ENCODE results near the gene IL13RA2. TPM values are rescaled to one million over a fixed set of nuclear protein-coding genes. Genes with fewer than 3 reads are reported as not detected.

The IL13RA2 gene
- polyA plus RNA-seq, 2 of the 4 experiments (the other 2 are of a cell fraction) = not detected

DNA sequence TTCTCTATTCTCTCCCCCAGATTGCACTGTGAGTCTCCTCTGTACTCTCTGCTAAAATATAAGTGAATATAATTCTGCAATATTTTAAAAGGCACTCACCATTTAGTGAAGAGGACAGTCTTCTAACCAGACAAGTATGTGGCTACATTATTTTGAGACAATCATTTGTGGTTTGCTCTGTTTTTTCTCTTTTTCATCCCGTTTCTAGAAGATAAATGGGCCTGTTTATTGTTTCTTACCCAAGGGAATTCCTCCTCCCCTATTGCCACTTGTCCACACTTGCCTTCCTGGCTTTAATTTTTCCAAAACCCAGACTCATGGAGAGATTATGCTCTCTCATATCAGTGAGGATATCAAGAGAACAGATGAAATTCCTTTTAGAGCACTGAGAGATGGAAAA lies 18.6 kb upstream of the IL13RA2 start:
- CTCF ChIA-PET = no interaction called here
- Histone ChIP-seq H3K4me2 (no peak overlapping the region), H3K4me1 (no peaks in the 10 kb centered on the region), H3K9me3 (no peaks in the 10 kb centered on the region), H3K27ac (no peak overlapping the region), H3K4me3 (no peak overlapping the region)
- TF ChIP-seq MYC (IDR thresholded peaks at IDR 0.05; ENCODE audit: borderline replicate concordance, low read length) (no peak), CHD4 (IDR thresholded peaks at IDR 0.05; ENCODE audit: borderline replicate concordance) (no peak), RNF2 (IDR thresholded peaks at IDR 0.05; ENCODE audit: borderline replicate concordance, low read depth) (no peak), ZSCAN20 (CRISPR knock-in tag; IDR thresholded peaks at IDR 0.05) (no peak), FOXS1 (CRISPR knock-in tag; IDR thresholded peaks at IDR 0.05) (no peak), ZFP36 (IDR thresholded peaks at IDR 0.05; ENCODE audit: borderline replicate concordance, partially characterized antibody) (no peak), ZNF302 (CRISPR knock-in tag; IDR thresholded peaks at IDR 0.05) (no peak), KDM1A (IDR thresholded peaks at IDR 0.05; ENCODE audit: low read depth) (no peak), BHLHE40 (IDR thresholded peaks at IDR 0.05; ENCODE audit: low read depth, low read length) (no peak), EP300 (IDR thresholded peaks at IDR 0.05) (no peak), MAFK (IDR thresholded peaks at IDR 0.05; ENCODE audit: partially characterized antibody) (no peak), POLR2AphosphoS2 (conservative IDR thresholded peaks at IDR 0.05; ENCODE audit: low read length) (no peak), HEYL (CRISPR knock-in tag; IDR thresholded peaks at IDR 0.05) (no peak), PHF8 (IDR thresholded peaks at IDR 0.05; ENCODE audit: borderline replicate concordance, low read depth) (no peak), HOXA7 (CRISPR knock-in tag; IDR thresholded peaks at IDR 0.05) (no peak)
- TF ChIP-seq, protein P1, sequence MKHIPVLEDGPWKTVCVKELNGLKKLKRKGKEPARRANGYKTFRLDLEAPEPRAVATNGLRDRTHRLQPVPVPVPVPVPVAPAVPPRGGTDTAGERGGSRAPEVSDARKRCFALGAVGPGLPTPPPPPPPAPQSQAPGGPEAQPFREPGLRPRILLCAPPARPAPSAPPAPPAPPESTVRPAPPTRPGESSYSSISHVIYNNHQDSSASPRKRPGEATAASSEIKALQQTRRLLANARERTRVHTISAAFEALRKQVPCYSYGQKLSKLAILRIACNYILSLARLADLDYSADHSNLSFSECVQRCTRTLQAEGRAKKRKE (CRISPR knock-in tag; IDR thresholded peaks at IDR 0.05; ENCODE audit: low read depth) = no peak
- TF ChIP-seq, protein P2, sequence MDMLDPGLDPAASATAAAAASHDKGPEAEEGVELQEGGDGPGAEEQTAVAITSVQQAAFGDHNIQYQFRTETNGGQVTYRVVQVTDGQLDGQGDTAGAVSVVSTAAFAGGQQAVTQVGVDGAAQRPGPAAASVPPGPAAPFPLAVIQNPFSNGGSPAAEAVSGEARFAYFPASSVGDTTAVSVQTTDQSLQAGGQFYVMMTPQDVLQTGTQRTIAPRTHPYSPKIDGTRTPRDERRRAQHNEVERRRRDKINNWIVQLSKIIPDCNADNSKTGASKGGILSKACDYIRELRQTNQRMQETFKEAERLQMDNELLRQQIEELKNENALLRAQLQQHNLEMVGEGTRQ (IDR thresholded peaks at IDR 0.05) = no peak
- FAIRE-seq (no peak), ATAC-seq (no peak), DNase-seq (ENCODE audit: low read depth in 1 of 2, low spot score in 1 of 2) (no peak)
- POLR2A ChIA-PET = no interaction called here
- WGBS (ENCODE audit: missing lambda C conversion rate) = 0% methylated on average over 1 of the region's 1 CpG

DNA sequence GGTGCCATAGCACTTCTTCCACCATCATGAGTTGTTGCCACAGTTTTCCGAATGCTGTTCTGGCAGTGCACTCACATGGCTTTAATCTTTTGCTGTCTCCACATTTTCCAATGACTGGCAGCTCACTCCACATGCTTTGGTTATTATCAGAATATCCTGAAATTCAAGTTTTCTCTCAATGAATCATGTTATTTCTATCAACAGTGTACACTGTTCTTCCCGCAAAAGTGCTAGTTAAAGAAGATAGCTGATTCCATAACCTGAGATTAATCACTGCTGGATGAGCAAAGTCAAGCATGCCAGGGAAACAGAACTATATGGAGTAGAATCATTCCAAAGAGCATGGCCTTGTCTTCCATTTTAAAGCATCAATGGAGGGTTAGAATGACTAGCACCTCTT lies 14.6 kb upstream of the IL13RA2 start:
- ATAC-seq (no peak), DNase-seq (ENCODE audit: low read depth in 1 of 2, low spot score in 1 of 2) (no peak), FAIRE-seq (no peak)
- no peaks in the 10 kb centered on the region for H3K4me1 ChIP-seq
- no peak for TF ChIP-seq ESRRA (IDR thresholded peaks at IDR 0.05; ENCODE audit: borderline replicate concordance, low read length)
- TF ChIP-seq POLR2AphosphoS2 (conservative IDR thresholded peaks at IDR 0.05; ENCODE audit: low read length) = no peak
- no peak for TF ChIP-seq SMC3 (IDR thresholded peaks at IDR 0.05)
- TF ChIP-seq BHLHE40 (IDR thresholded peaks at IDR 0.05; ENCODE audit: low read depth, low read length) = no peak
- no peak for TF ChIP-seq JUN (IDR thresholded peaks at IDR 0.05)
- TF ChIP-seq, protein P3, sequence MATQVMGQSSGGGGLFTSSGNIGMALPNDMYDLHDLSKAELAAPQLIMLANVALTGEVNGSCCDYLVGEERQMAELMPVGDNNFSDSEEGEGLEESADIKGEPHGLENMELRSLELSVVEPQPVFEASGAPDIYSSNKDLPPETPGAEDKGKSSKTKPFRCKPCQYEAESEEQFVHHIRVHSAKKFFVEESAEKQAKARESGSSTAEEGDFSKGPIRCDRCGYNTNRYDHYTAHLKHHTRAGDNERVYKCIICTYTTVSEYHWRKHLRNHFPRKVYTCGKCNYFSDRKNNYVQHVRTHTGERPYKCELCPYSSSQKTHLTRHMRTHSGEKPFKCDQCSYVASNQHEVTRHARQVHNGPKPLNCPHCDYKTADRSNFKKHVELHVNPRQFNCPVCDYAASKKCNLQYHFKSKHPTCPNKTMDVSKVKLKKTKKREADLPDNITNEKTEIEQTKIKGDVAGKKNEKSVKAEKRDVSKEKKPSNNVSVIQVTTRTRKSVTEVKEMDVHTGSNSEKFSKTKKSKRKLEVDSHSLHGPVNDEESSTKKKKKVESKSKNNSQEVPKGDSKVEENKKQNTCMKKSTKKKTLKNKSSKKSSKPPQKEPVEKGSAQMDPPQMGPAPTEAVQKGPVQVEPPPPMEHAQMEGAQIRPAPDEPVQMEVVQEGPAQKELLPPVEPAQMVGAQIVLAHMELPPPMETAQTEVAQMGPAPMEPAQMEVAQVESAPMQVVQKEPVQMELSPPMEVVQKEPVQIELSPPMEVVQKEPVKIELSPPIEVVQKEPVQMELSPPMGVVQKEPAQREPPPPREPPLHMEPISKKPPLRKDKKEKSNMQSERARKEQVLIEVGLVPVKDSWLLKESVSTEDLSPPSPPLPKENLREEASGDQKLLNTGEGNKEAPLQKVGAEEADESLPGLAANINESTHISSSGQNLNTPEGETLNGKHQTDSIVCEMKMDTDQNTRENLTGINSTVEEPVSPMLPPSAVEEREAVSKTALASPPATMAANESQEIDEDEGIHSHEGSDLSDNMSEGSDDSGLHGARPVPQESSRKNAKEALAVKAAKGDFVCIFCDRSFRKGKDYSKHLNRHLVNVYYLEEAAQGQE (IDR thresholded peaks at IDR 0.05) = no peak
- no peak for TF ChIP-seq ZFP36 (IDR thresholded peaks at IDR 0.05; ENCODE audit: borderline replicate concordance, partially characterized antibody)
- no peak for TF ChIP-seq HDAC2 (IDR thresholded peaks at IDR 0.05)
- TF ChIP-seq, protein P4, sequence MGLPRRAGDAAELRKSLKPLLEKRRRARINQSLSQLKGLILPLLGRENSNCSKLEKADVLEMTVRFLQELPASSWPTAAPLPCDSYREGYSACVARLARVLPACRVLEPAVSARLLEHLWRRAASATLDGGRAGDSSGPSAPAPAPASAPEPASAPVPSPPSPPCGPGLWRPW (IDR thresholded peaks at IDR 0.05) = no peak
- no peak for TF ChIP-seq SREBF2 (IDR thresholded peaks at IDR 0.05)
- TF ChIP-seq, protein P5, sequence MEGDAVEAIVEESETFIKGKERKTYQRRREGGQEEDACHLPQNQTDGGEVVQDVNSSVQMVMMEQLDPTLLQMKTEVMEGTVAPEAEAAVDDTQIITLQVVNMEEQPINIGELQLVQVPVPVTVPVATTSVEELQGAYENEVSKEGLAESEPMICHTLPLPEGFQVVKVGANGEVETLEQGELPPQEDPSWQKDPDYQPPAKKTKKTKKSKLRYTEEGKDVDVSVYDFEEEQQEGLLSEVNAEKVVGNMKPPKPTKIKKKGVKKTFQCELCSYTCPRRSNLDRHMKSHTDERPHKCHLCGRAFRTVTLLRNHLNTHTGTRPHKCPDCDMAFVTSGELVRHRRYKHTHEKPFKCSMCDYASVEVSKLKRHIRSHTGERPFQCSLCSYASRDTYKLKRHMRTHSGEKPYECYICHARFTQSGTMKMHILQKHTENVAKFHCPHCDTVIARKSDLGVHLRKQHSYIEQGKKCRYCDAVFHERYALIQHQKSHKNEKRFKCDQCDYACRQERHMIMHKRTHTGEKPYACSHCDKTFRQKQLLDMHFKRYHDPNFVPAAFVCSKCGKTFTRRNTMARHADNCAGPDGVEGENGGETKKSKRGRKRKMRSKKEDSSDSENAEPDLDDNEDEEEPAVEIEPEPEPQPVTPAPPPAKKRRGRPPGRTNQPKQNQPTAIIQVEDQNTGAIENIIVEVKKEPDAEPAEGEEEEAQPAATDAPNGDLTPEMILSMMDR (IDR thresholded peaks at IDR 0.05) = no peak
- no peak for TF ChIP-seq ZSCAN20 (CRISPR knock-in tag; IDR thresholded peaks at IDR 0.05)
- no peak for TF ChIP-seq KDM5A (IDR thresholded peaks at IDR 0.05)
- TF ChIP-seq, protein P6, sequence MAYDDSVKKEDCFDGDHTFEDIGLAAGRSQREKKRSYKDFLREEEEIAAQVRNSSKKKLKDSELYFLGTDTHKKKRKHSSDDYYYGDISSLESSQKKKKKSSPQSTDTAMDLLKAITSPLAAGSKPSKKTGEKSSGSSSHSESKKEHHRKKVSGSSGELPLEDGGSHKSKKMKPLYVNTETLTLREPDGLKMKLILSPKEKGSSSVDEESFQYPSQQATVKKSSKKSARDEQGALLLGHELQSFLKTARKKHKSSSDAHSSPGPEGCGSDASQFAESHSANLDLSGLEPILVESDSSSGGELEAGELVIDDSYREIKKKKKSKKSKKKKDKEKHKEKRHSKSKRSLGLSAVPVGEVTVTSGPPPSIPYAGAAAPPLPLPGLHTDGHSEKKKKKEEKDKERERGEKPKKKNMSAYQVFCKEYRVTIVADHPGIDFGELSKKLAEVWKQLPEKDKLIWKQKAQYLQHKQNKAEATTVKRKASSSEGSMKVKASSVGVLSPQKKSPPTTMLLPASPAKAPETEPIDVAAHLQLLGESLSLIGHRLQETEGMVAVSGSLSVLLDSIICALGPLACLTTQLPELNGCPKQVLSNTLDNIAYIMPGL (CRISPR knock-in tag; IDR thresholded peaks at IDR 0.05; ENCODE audit: borderline replicate concordance) = no peak
- TF ChIP-seq EHMT2 (IDR thresholded peaks at IDR 0.05; ENCODE audit: low read depth) = no peak
- no peak for TF ChIP-seq HOXA7 (CRISPR knock-in tag; IDR thresholded peaks at IDR 0.05)
- TF ChIP-seq HOXB5 (CRISPR knock-in tag; IDR thresholded peaks at IDR 0.05) = no peak
- ChIA-PET CTCF (no interaction called here), POLR2A (no interaction called here)
- H3K27ac ChIP-seq = no peak overlapping the region
- H3K4me3 ChIP-seq = no peak overlapping the region
- WGBS (ENCODE audit: missing lambda C conversion rate) = 56% methylated on average over 2 of the region's 2 CpGs
- no peaks in the 10 kb centered on the region for H3K9me3 ChIP-seq
- H3K4me2 ChIP-seq = no peak overlapping the region
